GM18858 (cell line): Measurements from ENCODE around the gene MSI2.

Experiments
- ATAC-seq: cut with Tn5 transposase; IDR thresholded peaks from one replicate; pipeline ENCODE4 v1.9.1; 2021; ENCODE audit not compliant: unreplicated experiment

MSI2 gene

GRCh38 chr17:57666946-57667345 is 410.6 kb downstream of the MSI2 start:
- ATAC-seq: no peak

GRCh38 chr17:57667461-57667923 is 411.2 kb downstream of the MSI2 start:
- ATAC-seq: no peak

- ATAC-seq: no peak
Measured at GRCh38 chr17:57668332-57668731, 412.0 kb downstream of the MSI2 start.

GRCh38 chr17:57669671-57670529 is 413.6 kb downstream of the MSI2 start:
- ATAC-seq: no peak

GRCh38 chr17:57670769-57671569 is 414.6 kb downstream of the MSI2 start:
- ATAC-seq: no peak

GRCh38 chr17:57671667-57672632 is 415.6 kb downstream of the MSI2 start:
- ATAC-seq: no peak

GRCh38 chr17:57672971-57673370 is 416.6 kb downstream of the MSI2 start:
- no peak for ATAC-seq

GRCh38 chr17:57674894-57675293 is 418.6 kb downstream of the MSI2 start:
- no peak for ATAC-seq

- ATAC-seq: no peak
Measured at GRCh38 chr17:57675427-57676387, 419.4 kb downstream of the MSI2 start.

- no peak for ATAC-seq
Measured at GRCh38 chr17:57676543-57676942, 420.2 kb downstream of the MSI2 start.

- ATAC-seq: no peak
Measured at GRCh38 chr17:57677301-57677700, 421.0 kb downstream of the MSI2 start.

- no peak for ATAC-seq
Measured at GRCh38 chr17:57677858-57678257, 421.5 kb downstream of the MSI2 start.

GRCh38 chr17:57678393-57678792 is 422.1 kb downstream of the MSI2 start:
- no peak for ATAC-seq

- ATAC-seq: no peak
Measured at GRCh38 chr17:57679356-57679755, 423.0 kb downstream of the MSI2 start.

- no peak for ATAC-seq
Measured at GRCh38 chr17:57679906-57680695, 423.8 kb downstream of the MSI2 start.

GRCh38 chr17:57682701-57683100 is 426.4 kb downstream of the MSI2 start:
- ATAC-seq: no peak

GRCh38 chr17:57684711-57685498 is 428.6 kb downstream of the MSI2 start:
- no peak for ATAC-seq

- no peak for ATAC-seq
Measured at GRCh38 chr17:57685499-57686132, 429.3 kb downstream of the MSI2 start.
